ENCODE data around the gene INCA1.

GRCh38 chr17:4997302-4998026, at the start of gene INCA1, which contains the start of gene KIF1C:
- no peak for TF ChIP-seq CTCF (IDR thresholded peaks at IDR 0.05; ENCODE audit: poor library complexity)
- no peak for TF ChIP-seq EZH2 (IDR thresholded peaks at IDR 0.05; ENCODE audit: borderline replicate concordance)
- no peak for TF ChIP-seq EZH2phosphoT487 (IDR thresholded peaks at IDR 0.05; ENCODE audit: low read depth, severe bottlenecking, unreplicated experiment)

All from hepatocyte (in vitro differentiated cells).